Measurements from ENCODE around the gene PROK2.

PROK2 gene

GRCh38 chr3:71784914-71785531, at the start of gene PROK2:
PROK2 (minus strand) TSS chr3:71785148; CDS start chr3:71785052, 96 bp downstream.
- peak; percentile 54 for DNase-seq

GRCh38 chr3:71831599-71831998, 46.7 kb upstream of the PROK2 start:
- DNase-seq = no peak

- no peak for DNase-seq
These were observed 40.8 kb upstream of the PROK2 start for GRCh38 chr3:71825551-71826283.

GRCh38 chr3:71821116-71821515, 36.2 kb upstream of the PROK2 start:
- no peak for DNase-seq

- no peak for DNase-seq
These were observed 32.3 kb upstream of the PROK2 start for GRCh38 chr3:71817262-71817661.

- no peak for DNase-seq
These were observed 31.8 kb upstream of the PROK2 start for GRCh38 chr3:71816767-71817156.

GRCh38 chr3:71815340-71816067, 30.6 kb upstream of the PROK2 start:
- DNase-seq = no peak

GRCh38 chr3:71813704-71814103, 28.8 kb upstream of the PROK2 start:
- DNase-seq = no peak

GRCh38 chr3:71813073-71813472, 28.1 kb upstream of the PROK2 start:
- no peak for DNase-seq

- DNase-seq = no peak
These were observed 25.1 kb upstream of the PROK2 start for GRCh38 chr3:71810056-71810455.

GRCh38 chr3:71809321-71810026, 24.5 kb upstream of the PROK2 start:
- DNase-seq = no peak

GRCh38 chr3:71806736-71807135, 21.8 kb upstream of the PROK2 start:
- no peak for DNase-seq

- DNase-seq = no peak
These were observed 20.7 kb upstream of the PROK2 start for GRCh38 chr3:71805691-71806090.

GRCh38 chr3:71805199-71805598, 20.3 kb upstream of the PROK2 start:
- no peak for DNase-seq

GRCh38 chr3:71803248-71803647, 18.3 kb upstream of the PROK2 start:
- no peak for DNase-seq

- no peak for DNase-seq
These were observed 17.0 kb upstream of the PROK2 start for GRCh38 chr3:71801986-71802385.

- no peak for DNase-seq
These were observed 15.1 kb upstream of the PROK2 start for GRCh38 chr3:71800023-71800422.

- no peak for DNase-seq
These were observed 12.5 kb upstream of the PROK2 start for GRCh38 chr3:71797455-71797854.

- DNase-seq = no peak
These were observed 11.3 kb upstream of the PROK2 start for GRCh38 chr3:71796290-71796689.

- no peak for DNase-seq
These were observed 6.7 kb upstream of the PROK2 start for GRCh38 chr3:71791634-71792033.

GRCh38 chr3:71789922-71790321, 5.0 kb upstream of the PROK2 start:
- no peak for DNase-seq

- no peak for DNase-seq
These were observed 3.0 kb upstream of the PROK2 start for GRCh38 chr3:71787851-71788405.

GRCh38 chr3:71786551-71786950, 1.6 kb upstream of the PROK2 start:
- DNase-seq = no peak

All from NCI-H69 (cell line).